ENCODE results near the gene TMEM200B. TPM values are rescaled to one million over a fixed set of nuclear protein-coding genes. Genes with fewer than 3 reads are reported as not detected.
"Not testable (repeated sequence)": the region's sequence is repeated elsewhere in the genome, so short reads cannot be mapped to it uniquely, and the experiment has no call there.

Gene TMEM200B
- total and polyA plus RNA-seq, 7 donors: 0.23 to 32.6 (median 24.6) TPM

DNA sequence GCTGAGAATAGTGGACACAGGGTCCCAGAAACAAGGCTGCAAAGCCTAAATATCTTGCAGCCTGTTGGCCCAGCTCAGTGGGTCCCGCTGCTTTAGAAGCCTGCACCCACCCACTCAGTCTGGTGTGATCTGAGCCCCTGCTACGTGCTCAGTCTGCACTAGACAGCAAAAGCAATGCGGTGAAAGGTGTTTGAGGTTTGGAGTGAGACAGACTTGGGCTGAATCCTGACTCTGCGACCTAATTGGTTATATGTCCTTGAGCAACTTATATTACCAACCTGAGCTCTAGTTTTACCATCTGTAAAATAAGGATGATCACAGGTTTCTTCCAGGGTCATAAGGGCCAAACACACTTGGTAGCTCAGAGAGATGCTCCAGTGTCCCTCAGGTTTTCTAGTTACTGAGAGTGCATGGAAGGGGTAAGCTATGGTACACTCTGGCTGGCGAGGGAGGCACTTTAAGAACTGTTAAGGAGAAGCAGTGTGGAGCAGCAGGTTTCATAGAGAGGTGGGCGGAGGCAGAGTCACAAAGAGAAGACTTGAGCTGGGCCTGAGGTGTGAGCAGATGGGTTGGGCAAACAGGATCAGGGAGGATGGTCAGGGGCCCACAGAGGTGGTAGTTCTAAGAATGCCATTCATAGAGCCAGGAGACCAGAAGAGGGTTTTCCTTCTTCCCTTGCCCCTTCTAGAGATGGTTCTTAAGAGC is 10.1 kb downstream of the TMEM200B start:
- DNase-seq: no peak
- H3K9me3 ChIP-seq: no peaks in the 10 kb centered on the region
- peaks cover under 1 to 5% (median 4%) of the 10 kb centered on the region in 4 donors for H3K4me1 ChIP-seq
- intact Hi-C loops (cut with DNase I): no loop called here
- 77 to 80% methylated on average over 6 of the region's 6 CpGs for WGBS, 2 donors
- H3K27ac ChIP-seq: no peak overlapping the region
- TF ChIP-seq POLR2A (IDR thresholded peaks at IDR 0.05): no peak
- TF ChIP-seq, protein P1, sequence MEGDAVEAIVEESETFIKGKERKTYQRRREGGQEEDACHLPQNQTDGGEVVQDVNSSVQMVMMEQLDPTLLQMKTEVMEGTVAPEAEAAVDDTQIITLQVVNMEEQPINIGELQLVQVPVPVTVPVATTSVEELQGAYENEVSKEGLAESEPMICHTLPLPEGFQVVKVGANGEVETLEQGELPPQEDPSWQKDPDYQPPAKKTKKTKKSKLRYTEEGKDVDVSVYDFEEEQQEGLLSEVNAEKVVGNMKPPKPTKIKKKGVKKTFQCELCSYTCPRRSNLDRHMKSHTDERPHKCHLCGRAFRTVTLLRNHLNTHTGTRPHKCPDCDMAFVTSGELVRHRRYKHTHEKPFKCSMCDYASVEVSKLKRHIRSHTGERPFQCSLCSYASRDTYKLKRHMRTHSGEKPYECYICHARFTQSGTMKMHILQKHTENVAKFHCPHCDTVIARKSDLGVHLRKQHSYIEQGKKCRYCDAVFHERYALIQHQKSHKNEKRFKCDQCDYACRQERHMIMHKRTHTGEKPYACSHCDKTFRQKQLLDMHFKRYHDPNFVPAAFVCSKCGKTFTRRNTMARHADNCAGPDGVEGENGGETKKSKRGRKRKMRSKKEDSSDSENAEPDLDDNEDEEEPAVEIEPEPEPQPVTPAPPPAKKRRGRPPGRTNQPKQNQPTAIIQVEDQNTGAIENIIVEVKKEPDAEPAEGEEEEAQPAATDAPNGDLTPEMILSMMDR (IDR thresholded peaks at IDR 0.05): no peak
- H3K27me3 ChIP-seq: no peaks in the 10 kb centered on the region
- peaks cover 0 to 22% (median 0%) of the 10 kb centered on the region in 4 donors for H3K36me3 ChIP-seq
- H3K4me3 ChIP-seq: no peak overlapping the region

DNA sequence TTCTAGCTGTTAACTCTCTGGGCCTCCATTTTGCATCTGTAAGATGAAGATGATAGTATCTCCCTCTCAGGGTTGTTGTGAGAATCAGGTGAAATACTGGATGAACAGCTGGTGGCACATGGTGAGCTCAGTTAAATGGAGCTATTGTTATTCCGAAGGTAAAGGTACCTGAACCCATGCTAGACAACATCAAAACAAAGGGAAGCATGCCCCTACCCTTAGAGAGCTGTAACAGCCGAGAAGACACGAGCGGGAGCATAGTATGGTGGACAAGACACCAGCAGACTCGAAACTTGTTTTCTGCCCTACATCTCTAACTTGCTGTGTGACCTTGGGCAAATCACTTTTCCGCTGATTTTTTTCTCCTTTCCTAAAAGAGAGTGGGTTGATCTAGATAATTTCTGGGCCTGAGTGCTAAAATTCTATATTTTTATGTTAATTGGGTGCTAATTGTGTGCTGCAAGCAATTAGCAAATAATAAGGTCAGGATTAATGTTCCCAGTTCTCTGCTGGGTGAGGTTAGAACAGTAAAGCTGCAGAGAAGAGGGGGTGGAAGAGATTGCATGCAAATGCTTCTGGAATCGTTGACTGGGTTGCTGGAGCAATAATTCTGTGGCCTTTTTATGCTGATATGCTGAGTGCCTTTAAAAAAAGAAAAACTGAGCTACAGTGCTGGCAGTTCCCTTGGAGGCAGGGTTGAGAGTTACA is 10.8 kb downstream of the TMEM200B start:
- Histone ChIP-seq H3K4me1 (peaks cover 0 to 5% (median 0%) of the 10 kb centered on the region in 4 donors), H3K9me3 (no peaks in the 10 kb centered on the region), H3K36me3 (peaks cover 0 to 22% (median 0%) of the 10 kb centered on the region in 4 donors), H3K27me3 (no peaks in the 10 kb centered on the region), H3K27ac (no peak overlapping the region), H3K4me3 (no peak overlapping the region)
- intact Hi-C loops (cut with DNase I): no loop called here
- WGBS, 2 donors: 88 to 89% methylated on average over 7 of the region's 7 CpGs
- no peak for DNase-seq
- TF ChIP-seq EP300 (IDR thresholded peaks at IDR 0.05) (no peak), POLR2A (IDR thresholded peaks at IDR 0.05) (no peak), POLR2AphosphoS5 (IDR thresholded peaks at IDR 0.05) (no peak)
- TF ChIP-seq, protein P1 (IDR thresholded peaks at IDR 0.05): no peak

DNA sequence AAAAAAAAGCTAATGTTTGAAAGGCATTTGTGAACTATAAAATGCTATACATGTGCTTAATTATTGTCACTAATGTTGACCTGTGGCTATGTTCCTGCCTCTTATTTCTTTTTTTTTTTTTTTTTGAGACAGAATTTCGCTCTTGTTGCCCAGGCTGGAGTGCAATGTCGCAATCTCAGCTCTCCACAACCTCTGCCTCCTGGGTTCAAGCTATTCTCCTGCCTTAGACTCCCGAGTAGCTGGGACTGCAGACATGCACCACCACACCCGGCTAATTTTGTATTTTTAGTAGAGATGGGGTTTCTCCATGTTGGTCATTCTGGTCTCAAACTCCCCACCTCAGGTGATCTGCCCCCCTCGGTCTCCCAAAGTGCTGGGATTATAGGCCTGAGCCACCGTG is 15.7 kb downstream of the TMEM200B start:
- intact Hi-C loops (cut with DNase I); H3K27me3 ChIP-seq; H3K4me1 ChIP-seq; H3K27ac ChIP-seq; H3K9me3 ChIP-seq; DNase-seq; H3K4me3 ChIP-seq: not testable (repeated sequence)
- WGBS, 2 donors: 98 to 99% methylated on average over 6 of the region's 6 CpGs
- peaks cover 0 to 22% (median 0%) of the 10 kb centered on the region in 4 donors for H3K36me3 ChIP-seq

DNA sequence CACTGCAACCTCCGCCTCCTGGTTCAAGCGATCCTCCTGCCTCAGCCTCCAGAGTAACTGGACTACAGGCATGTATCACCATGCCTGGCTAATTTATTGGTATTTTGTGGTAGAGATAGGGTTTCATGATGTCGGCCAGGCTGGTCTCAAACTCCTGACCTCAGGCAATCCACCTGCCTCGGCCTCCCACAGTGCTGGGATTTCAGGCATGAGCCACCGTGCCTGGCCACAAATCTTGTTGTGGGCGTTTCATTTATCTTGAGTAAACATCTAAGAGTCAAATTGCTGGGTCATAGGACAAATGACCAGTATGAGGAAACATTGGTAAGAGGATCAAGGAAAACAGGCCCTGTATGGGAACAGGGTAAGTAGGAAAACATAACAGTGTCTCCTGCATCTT is 17.9 kb downstream of the TMEM200B start:
- no peaks in the 10 kb centered on the region for H3K27me3 ChIP-seq
- peaks cover 0 to 5% (median 0%) of the 10 kb centered on the region in 4 donors for H3K4me1 ChIP-seq
- 62 to 84% methylated on average over 6 of the region's 6 CpGs for WGBS, 2 donors
- H3K9me3 ChIP-seq: no peaks in the 10 kb centered on the region
- intact Hi-C loops (cut with DNase I): no loop called here
- no peak overlapping the region for H3K27ac ChIP-seq
- TF ChIP-seq POLR2AphosphoS5 (IDR thresholded peaks at IDR 0.05): no peak
- TF ChIP-seq, protein P1 (IDR thresholded peaks at IDR 0.05): no peak
- TF ChIP-seq EP300 (IDR thresholded peaks at IDR 0.05): no peak
- no peak overlapping the region for H3K4me3 ChIP-seq
- DNase-seq: no peak
- peaks cover 0 to 17% (median 0%) of the 10 kb centered on the region in 4 donors for H3K36me3 ChIP-seq

DNA sequence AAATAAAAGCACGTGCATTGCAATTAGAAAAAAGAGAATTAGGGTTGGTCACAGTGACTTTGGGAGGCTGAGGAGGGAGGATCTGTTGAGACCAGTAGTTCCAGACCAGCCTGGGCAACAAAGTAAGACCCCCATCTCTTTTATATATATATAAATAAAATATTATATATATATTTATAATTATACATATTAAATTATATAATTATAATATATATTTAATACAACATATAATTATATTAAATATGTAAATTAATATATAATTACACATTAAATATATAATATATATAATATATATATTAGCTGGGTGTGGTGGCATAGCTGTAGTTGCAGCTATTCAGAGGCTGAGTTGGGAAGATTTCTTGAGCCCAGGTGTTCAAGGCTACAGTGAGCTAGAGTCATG is 23.2 kb downstream of the TMEM200B start:
- Histone ChIP-seq H3K4me3 (no peak overlapping the region), H3K27me3 (no peaks in the 10 kb centered on the region), H3K27ac (no peak overlapping the region), H3K36me3 (peaks cover 0 to 15% (median 2%) of the 10 kb centered on the region in 4 donors), H3K4me1 (no peaks in the 10 kb centered on the region), H3K9me3 (no peaks in the 10 kb centered on the region)
- DNase-seq: no peak
- WGBS, 2 donors: 93 to 98% methylated on average over 1 of the region's 1 CpG
- TF ChIP-seq EP300 (IDR thresholded peaks at IDR 0.05) (no peak), POLR2A (IDR thresholded peaks at IDR 0.05) (no peak), POLR2AphosphoS5 (IDR thresholded peaks at IDR 0.05) (no peak)
- TF ChIP-seq, protein P1 (IDR thresholded peaks at IDR 0.05): no peak
- intact Hi-C loops (cut with DNase I): no loop called here
